ENCODE measurements around the gene GNG11.
"Not testable (repeated sequence)": the region's sequence is repeated elsewhere in the genome, so short reads cannot be mapped to it uniquely, and the experiment has no call there.

The GNG11 gene

GRCh38 chr7:93921607-93922566 is at the start of gene GNG11:
GNG11 (plus strand) TSS chr7:93921735; CDS start chr7:93922138, 403 bp downstream.
- no peak for DNase-seq (ENCODE audit: low read depth in 2 of 2)

DNA sequence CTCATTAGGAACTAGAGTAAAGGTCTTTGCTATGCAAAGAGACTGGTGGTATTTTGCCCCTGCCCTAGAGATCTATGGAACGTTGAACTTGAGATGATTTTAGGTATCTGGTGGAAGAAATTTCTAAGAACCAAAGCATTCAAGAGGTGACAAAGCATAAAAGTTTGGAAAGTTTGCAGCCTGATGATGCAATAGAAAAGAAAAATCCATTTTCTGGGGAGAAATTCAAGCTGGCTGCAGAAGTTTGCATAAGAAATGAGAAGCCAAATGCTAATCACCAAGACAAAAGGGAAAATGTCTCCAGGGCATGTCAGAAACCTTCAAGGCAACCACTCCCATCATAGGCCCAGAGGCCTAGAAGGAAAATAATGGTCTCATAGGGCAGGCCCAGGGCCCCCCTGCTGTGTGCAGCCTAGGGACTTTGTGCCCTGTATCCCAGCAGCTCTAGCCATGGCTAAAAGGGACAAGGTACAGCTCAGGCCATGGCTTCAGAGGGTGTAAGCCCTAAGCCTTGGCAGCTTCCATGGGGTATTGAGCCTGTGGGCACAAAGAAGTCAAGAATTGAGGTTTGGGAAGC is 47.4 kb upstream of the GNG11 start:
- DNase-seq (ENCODE audit: low read depth in 2 of 2), result no peak

DNA sequence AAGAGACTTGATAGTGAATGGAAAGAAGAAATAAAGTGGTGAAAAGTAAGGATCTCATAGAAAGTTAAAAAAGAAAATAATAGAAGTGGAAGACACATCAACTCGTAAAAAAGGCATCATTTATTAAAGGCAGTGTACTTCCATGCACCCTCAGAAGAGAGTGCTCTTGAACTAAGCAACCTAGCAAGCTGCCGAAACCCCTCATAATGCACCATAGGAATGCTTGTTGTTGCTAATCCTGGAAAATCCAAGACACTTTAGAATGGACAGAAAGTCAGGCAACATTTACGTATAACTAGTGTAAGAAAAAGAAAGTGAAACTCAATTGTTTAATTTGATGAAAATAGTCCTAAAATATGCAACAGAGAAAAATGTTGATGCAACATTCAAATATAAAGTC is 43.8 kb upstream of the GNG11 start:
- DNase-seq (ENCODE audit: low read depth in 2 of 2), result no peak

GRCh38 chr7:93879356-93879755 is 42.2 kb upstream of the GNG11 start:
- DNase-seq (ENCODE audit: low read depth in 2 of 2), result no peak

GRCh38 chr7:93882468-93882867 is 39.1 kb upstream of the GNG11 start:
- DNase-seq (ENCODE audit: low read depth in 2 of 2), result no peak

DNA sequence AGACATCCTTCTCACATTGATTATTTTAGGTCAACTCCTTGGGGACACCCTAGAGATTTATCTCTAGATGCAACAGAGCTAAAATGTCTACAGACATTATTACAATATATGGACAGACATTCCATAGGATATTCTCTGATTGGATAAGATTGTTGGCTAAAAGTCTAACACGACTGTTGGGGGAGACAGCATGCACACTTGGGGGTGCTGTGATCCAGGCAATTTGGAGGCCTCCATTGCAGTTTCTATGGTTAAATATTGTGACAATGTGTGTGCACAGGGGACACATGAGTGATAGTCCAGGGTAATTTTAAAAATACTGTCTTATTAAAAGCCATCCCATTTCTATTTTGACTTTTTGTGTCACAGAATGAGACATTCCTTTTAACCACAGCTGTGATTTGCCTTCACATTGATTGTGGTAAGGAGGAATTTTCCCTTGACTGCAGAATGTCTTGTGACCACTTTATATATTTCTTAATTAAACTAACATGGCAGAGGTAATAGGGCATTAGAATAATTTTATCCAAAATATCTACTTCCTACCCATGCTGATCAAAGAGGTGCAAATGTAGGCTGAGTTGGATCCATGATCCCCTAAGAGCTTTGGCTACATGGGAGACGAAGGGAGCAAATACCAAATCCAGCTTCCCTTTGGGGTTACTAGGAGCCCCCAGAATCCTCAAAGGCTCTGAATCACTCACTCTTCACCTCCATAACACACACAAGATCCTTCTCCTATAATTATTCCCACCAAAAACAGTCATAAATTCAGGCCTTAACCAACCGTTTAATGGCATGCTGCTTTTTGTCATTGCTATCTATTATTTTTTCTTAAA is 38.2 kb upstream of the GNG11 start:
- no peak for DNase-seq (ENCODE audit: low read depth in 2 of 2)

DNA sequence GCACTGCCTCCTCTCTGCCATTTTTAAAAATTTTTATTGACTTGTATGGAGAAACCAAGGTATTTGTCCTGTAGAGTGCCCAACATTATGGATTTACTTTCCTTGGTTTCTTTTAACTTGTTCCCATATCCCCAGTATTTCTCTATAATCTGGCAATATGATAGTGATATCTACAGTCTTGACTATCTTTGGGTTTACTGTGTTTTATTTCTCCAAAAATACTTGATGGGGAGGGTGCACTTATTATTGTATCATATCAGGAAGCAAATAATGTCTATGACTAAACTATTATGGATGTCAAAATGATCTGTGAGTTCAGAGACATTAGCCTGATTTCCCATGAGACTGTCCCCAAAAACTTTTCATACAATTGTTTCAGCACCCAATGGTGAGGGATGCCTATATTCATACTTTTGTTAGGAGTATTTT is 37.6 kb upstream of the GNG11 start:
- no peak for DNase-seq (ENCODE audit: low read depth in 2 of 2)

DNA sequence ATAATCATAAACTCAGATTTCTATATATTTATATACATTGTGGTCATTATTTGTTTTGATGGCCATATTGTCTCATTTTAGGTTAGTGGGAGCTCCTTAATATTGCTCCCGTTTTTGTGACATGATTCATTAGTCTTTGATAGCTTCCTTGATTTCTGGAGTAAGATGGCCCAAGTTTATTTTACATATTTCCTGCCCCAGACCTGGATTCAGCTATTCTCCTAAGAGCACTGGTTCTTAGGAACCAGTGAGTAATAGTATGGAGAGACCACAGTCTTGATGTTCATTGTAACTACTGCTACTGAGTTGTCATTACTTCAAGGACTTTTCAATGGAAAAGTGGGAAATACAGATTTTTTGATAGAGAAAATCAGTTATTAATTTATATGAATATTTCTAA is 37.0 kb upstream of the GNG11 start:
- no peak for DNase-seq (ENCODE audit: low read depth in 2 of 2)

DNA sequence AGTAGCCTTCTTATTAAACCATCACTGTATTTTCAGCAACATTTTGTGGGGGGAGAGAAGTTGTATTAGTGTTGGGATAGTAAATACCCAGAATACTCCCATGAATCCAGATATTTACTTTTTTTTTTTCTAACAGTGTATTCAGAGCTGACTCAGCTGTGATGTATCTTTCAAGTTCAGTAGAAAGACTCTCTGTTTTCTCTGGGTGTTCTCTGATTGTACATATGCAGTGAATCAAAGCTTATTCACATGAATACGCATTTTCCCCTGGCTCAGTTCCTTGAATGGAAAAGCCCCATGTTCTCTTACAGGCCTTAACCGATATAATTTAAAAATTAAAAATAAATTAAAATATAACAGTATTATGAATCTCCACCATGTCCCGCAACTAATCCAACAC is 32.3 kb upstream of the GNG11 start:
- DNase-seq (ENCODE audit: low read depth in 2 of 2), result no peak

GRCh38 chr7:93890041-93890463 is 31.5 kb upstream of the GNG11 start:
- DNase-seq (ENCODE audit: low read depth in 2 of 2), result no peak

DNA sequence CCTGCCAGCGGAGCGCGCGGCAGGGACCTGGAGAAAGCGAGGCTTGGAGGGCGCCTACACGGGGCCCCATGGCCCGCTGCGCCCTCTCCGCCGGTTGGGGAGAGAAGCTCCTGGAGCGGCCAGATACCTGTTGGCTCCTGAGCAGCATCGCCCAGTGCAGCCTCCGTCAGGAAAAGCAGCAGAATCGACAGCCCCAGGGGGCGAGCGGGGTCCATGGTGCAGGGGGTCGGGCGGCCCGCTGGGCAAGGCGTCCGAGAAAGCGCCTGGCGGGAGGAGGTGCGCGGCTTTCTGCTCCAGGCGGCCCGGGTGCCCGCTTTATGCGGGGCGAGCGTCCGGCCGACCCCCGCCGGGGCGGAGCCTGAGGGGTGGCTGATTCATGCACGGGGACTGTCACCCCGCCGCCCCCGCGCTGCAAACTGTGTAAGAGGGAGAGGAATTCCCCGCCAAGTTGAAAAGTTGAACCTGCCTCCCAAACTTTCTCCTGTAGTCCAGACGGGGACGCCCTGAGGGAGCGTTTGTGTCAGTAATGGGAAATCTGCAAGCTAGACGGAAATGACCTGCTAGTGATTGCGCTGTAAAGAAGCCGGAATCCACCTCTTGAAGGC is 31.0 kb upstream of the GNG11 start, which contains the start of gene TFPI2:
Gene TFPI2 (minus strand): TSS at position 290 of the 605 bp plus-strand sequence. CDS start 75 bp downstream, at position 215.
- no peak for DNase-seq (ENCODE audit: low read depth in 2 of 2)

- DNase-seq (ENCODE audit: low read depth in 2 of 2), result no peak
Observed at GRCh38 chr7:93894426-93894825, 27.1 kb upstream of the GNG11 start.

DNA sequence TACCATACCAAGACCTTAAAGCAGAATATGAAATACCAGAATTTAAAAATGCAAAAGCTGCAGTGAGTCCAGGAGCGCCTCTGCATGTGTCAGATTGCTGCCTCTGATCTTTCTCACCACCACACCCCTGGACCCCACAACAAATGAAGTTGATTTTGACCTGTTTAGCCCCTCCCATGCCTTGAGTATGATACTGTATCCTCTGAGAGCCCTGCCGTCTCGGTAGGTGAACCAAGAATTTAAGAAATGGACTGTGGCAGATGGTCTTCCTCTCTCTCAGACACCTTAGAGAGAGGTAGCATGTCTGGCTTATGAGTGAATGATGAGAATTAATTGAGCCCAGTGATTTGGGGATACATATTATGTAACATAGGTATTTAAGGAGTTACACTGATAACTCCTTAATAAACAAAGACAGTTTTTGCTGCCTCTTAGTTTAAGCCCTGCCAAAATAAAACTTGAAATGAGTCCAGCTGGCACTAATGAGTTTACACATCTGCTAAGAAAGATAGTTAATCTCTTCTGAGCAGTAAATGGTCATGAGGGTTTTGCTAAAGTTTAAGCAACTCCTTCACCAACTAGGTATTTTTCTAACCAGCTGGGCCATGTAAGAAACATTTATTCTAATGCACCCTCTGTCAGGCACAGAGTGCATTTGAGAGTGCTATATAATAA is 26.4 kb upstream of the GNG11 start:
- DNase-seq (ENCODE audit: low read depth in 2 of 2), result no peak

DNA sequence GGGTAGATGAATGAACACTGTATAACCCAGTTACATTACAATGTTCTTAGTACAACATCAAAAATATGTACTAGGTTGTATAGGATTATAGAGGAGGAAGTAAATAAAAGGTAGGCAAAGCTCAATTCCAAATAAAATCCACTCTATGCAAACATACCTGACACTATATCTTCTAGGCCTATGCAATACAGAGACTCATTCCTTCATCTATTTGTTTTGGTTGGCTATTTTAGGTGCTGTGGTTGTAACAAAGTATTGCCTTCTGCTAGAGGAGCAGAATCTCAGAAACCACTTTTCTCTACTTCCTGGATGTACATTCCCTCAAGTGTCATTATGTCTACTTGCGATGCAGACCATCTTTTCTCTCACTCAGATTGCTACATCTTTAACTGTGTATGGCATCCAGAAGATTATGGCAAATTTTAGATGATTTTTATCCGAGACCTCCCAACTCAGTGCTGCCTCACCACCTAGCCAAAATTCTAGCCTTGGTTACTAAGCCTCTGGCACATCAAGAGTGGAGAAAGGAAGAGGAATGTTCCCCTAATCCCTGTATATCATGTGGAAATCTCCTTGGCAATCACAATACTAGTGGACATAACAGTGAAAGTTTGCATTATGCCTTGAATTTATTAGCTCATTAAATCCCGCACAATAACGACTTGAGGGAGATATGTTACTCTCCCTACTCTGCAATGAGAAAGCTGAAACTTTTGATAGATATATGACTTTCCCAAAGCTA is 25.5 kb upstream of the GNG11 start:
- DNase-seq (ENCODE audit: low read depth in 2 of 2), result no peak

- no peak for DNase-seq (ENCODE audit: low read depth in 2 of 2)
Observed at GRCh38 chr7:93897680-93898079, 23.9 kb upstream of the GNG11 start.

DNA sequence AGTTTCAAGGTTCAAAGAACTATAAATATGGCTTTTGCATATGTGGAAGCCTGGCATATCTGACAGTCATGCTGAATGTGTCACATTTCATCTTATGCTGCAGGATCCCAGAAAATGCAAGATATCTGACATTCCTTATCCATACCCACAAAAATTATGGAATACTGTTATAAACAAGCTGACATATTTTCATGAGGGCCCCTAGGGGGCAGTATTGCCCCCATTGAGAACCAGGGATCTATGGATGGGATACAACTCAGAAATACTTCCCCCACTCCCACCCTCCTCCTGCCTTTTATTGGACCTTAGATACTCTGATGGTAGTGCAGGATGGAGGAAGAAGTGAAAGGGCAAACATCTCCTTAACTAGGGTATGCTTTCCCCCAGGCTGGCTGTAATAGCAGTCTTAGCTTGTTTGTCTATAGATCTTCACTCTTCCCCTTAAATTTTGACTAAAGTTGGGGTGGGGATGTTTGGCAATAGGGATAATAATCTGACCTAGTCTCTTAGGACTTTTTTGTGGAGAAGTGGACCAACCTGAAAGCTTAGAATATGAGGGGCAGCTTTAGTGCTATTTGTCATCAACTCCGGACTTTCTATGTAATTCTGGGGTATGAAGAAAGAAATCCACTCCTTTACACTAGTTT is 18.6 kb upstream of the GNG11 start:
- DNase-seq (ENCODE audit: low read depth in 2 of 2), result no peak

- DNase-seq (ENCODE audit: low read depth in 2 of 2), result no peak
Observed at GRCh38 chr7:93906267-93906666, 15.3 kb upstream of the GNG11 start, which contains the start of gene GNGT1. GNGT1 (plus strand) TSS chr7:93906567; CDS start chr7:93906747, 180 bp downstream.

DNA sequence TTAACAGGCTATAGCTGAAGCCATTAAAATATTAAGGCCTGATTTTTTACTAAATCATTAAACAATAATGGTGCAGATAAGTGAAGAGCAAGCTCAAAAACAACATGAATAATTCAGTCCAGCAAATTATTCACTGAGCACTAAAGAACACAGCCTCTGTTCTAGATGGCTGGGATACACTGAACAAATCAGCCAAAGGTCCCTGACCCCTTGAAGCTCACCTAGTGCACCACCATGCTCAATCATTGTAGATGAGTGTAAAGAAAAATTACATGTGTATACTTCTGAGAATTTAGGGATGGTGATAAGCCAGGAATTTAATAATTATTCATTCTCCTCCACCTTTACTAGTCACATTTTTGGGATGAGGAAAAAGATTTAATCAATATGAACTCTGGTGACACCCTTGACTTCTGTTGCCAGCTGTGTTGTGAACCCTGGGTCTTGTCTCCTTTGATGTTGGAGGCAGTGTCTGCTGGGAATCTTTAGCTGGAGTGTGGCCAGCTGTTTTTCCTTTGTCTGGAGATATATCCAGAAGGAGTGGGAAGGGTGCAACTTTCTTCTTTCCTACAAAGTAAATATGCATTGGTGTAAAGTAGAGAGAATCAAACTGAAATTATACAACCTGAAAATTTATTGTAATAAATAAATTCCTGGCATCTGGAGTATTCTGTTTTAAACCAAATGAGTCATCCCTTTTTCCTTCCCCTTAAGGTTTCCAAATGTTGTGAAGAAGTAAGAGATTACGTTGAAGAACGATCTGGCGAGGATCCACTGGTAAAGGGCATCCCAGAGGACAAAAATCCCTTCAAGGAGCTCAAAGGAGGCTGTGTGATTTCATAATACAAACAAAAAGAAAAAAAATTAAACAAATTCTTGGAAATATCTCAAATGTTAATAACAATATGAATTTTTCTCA is 11.2 kb upstream of the GNG11 start:
- no peak for DNase-seq (ENCODE audit: low read depth in 2 of 2)

GRCh38 chr7:93911242-93911641 is 10.3 kb upstream of the GNG11 start:
- DNase-seq (ENCODE audit: low read depth in 2 of 2), result not testable (repeated sequence)

Measured in stimulated activated CD8-positive, alpha-beta memory T cell treated with anti-CD3 and anti-CD28 coated beads, Interleukin-15, amount 100 ng/mL, for 4 hours (primary cell).